ENCODE measurements around the gene TLNRD1.

- TF ChIP-seq CTCF (conservative IDR thresholded peaks at IDR 0.05) (no peak), EZH2 (IDR thresholded peaks at IDR 0.05; ENCODE audit: low read depth) (no peak)
Measured at GRCh38 chr15:80967451-80967850, 33.3 kb upstream of the TLNRD1 start.

All from PC-9 (cell line).